ENCODE measurements around the gene PPP6R2.

GRCh38 chr22:50406416-50407170 is 63.5 kb downstream of the PPP6R2 start:
- no peak for TF ChIP-seq ZNF274 (IDR thresholded peaks at IDR 0.05; ENCODE audit: low read depth, low read length)
- TF ChIP-seq SUZ12 (IDR thresholded peaks at IDR 0.05; ENCODE audit: extremely low read depth, insufficient read depth, insufficient read length), result no peak

Data from NT2/D1 (cell line).